Tibial nerve (tissue), 4 donors: ENCODE measurements around the gene HNRNPUL1. TPM values are rescaled to one million over a fixed set of nuclear protein-coding genes. Genes with fewer than 3 reads are reported as not detected.

ENCODE experiments used
- DNase-seq, 2 donors: peaks; one replicate each; pipeline ENCODE4 v3.0.0-alpha.2; 2019; ENCODE audit warnings: low spot score in 2 of 2
- H3K27ac ChIP-seq, 4 donors: fragments of 200-600 bp; sonication (generic) in 3 of 4; one replicate each; pipeline ENCODE4 v1.5.1; 2017 to 2019; ENCODE audit warnings: mild to moderate bottlenecking in 1 of 4
- H3K27me3 ChIP-seq, 2 donors: fragments of 200-600 bp; sonication (generic) in 1 of 2; one replicate each; pipeline versions ENCODE4 v1.5.1 to v1.6.0; 2017 to 2019
- H3K36me3 ChIP-seq, 3 donors: fragments of 200-600 bp; sonication (generic); one replicate each; pipeline ENCODE4 v1.5.1; 2018 to 2019
- H3K4me1 ChIP-seq, 4 donors: fragments of 200-600 bp; sonication (generic) in 3 of 4; one replicate each; pipeline ENCODE4 v1.5.1; 2017 to 2019
- H3K4me3 ChIP-seq, 4 donors: fragments of 200-600 bp; sonication (generic) in 3 of 4; one replicate each; pipeline ENCODE4 v1.5.1; 2017 to 2019; ENCODE audit warnings: mild to moderate bottlenecking in 1 of 4, moderate library complexity in 1 of 4
- H3K9me3 ChIP-seq, 4 donors: fragments of 200-600 bp; sonication (generic) in 3 of 4; one replicate each; pipeline ENCODE4 v1.5.1; 2017 to 2019
- EP300 ChIP-seq, 2 donors: sonication (generic); formaldehyde crosslinking; IDR thresholded peaks; one replicate each; pipeline ENCODE4 v1.6.1; 2017; ENCODE audit warnings: antibody characterized with exemption in 2 of 2, mild to moderate bottlenecking in 1 of 2
- POLR2A ChIP-seq, 2 donors: fragments of 450-650 bp; IDR thresholded peaks; one replicate each; pipeline ENCODE4 v1.6.1; 2017; ENCODE audit warnings: antibody characterized with exemption in 2 of 2, mild to moderate bottlenecking in 2 of 2, moderate library complexity in 2 of 2
- WGBS, 2 donors: methylation state at CpG; one replicate each; pipeline ENCODE4 v1.1.5; 2018; 5-methylcytosine and 5-hydroxymethylcytosine counted together
- total RNA-seq, 4 donors: library from RNA; depleted of rRNA; stranded (reverse); fragments of >200 nt; gene quantifications; one replicate each; pipeline ENCODE4 v1.1.0, GENCODE V29; 2016
- TF ChIP-seq, protein P1 (sequence below), 5 experiments: fragments of 200-600 bp in 3 of 5; fragments of 450-650 bp in 2 of 5; sonication (generic) in 3 of 5; IDR thresholded peaks; one replicate each; pipeline ENCODE4 v1.5.1; 2016 to 2019; ENCODE audit warnings: antibody characterized with exemption in 5 of 5, mild to moderate bottlenecking in 3 of 5, moderate library complexity in 2 of 5

Gene HNRNPUL1
- total RNA-seq, 4 donors from 2014 or later = 136 to 163 (median 146) TPM

DNA sequence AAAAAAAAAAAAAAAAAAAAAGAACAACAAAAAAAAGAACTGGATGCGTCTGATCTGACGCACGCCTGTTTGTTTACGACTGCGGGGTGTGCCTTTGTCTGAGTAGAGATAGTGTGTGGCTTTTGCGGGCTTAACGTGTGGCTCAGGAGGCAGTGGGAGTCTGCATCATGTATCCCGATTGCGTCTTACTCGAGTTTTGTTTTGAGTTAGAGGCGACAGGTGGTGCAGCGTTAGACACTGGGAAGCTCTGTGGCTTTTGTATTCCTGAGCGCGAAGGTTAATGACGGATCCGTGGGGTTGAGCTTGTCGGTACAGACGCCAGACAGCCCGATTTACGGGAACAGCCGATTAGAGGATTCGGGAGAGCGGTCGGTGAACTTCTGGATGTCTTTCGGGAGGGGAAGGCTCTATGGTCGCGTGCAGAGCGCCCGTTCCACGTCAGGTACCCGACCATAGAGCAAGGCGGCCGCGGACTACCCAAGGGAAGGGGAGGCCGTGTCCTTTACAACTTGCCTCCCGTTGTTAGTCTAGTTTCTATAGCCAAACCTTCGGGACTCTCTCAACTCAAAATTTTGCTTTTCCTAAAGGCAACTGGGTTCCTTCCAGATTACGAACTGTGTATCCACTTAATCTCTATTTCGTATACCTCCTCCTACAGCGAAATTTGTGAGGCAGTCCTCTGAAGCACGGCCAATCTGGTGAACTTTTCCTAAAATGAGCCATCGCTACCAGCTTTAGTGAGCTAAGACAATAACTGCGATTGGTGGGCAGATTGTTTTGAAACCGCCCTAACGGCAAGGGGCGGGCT, 926 bp upstream of the HNRNPUL1 start:
- DNase-seq = peak; percentile 53 to 68
- Histone ChIP-seq H3K4me1 (peaks cover 0 to 38% (median 22%) of the 10 kb centered on the region in 4 donors), H3K9me3 (no peaks in the 10 kb centered on the region), H3K36me3 (peaks cover 0 to 31% (median under 1%) of the 10 kb centered on the region in 3 donors), H3K27ac (peak overlapping the region; percentile 94 to 100 (median 98)), H3K27me3 (no peaks in the 10 kb centered on the region), H3K4me3 (peak overlapping the region; percentile 63 to 70 (median 68))
- peak; percentile 96 to 97 for TF ChIP-seq POLR2A (IDR thresholded peaks at IDR 0.05)
- TF ChIP-seq, protein P1, sequence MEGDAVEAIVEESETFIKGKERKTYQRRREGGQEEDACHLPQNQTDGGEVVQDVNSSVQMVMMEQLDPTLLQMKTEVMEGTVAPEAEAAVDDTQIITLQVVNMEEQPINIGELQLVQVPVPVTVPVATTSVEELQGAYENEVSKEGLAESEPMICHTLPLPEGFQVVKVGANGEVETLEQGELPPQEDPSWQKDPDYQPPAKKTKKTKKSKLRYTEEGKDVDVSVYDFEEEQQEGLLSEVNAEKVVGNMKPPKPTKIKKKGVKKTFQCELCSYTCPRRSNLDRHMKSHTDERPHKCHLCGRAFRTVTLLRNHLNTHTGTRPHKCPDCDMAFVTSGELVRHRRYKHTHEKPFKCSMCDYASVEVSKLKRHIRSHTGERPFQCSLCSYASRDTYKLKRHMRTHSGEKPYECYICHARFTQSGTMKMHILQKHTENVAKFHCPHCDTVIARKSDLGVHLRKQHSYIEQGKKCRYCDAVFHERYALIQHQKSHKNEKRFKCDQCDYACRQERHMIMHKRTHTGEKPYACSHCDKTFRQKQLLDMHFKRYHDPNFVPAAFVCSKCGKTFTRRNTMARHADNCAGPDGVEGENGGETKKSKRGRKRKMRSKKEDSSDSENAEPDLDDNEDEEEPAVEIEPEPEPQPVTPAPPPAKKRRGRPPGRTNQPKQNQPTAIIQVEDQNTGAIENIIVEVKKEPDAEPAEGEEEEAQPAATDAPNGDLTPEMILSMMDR (IDR thresholded peaks at IDR 0.05) = no peak
- peak; percentile 36 to 98 for TF ChIP-seq EP300 (IDR thresholded peaks at IDR 0.05)
- 0% methylated on average over 34 to 46 of the region's 46 CpGs for WGBS, 2 donors

DNA sequence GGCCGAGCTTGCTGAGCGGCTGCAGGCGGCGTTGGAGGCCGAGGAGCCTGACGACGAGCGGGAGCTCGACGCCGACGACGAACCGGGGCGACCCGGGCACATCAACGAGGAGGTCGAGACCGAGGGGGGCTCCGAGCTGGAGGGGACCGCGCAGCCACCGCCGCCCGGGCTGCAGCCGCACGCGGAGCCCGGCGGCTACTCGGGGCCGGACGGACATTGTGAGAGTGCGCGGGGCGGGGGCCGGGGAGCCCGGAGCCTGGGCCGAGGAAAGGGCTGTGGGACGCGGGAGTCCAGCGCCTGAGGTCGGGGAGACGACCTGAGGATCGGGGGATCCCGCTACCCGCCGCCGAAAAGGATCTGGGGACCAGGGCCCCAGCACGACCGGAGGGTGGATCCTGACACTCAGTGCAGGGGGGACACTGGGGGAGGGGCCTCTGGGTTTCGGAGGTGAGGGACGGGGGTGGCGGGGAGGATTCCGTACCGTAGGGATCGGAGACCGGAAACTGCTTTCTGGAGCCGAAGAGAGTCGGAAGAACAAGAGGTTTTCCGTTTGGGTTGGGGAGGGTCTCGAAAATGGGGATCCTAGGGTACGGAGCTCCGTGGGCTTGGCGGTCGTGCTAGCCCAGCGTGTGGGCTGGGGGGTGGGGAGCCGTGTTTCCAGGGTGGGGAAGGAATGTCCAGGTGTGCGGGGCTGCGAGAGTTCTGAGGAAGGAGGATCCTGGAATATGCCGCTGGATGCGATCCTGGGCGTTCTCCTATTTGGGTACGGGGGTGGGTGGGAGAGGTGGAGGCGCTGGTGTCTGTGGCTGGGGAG, 616 bp downstream of the HNRNPUL1 start:
- DNase-seq = peak in 1 of 2 donors; percentile 20
- WGBS, 2 donors = 0% methylated on average over 45 to 54 of the region's 75 CpGs

DNA sequence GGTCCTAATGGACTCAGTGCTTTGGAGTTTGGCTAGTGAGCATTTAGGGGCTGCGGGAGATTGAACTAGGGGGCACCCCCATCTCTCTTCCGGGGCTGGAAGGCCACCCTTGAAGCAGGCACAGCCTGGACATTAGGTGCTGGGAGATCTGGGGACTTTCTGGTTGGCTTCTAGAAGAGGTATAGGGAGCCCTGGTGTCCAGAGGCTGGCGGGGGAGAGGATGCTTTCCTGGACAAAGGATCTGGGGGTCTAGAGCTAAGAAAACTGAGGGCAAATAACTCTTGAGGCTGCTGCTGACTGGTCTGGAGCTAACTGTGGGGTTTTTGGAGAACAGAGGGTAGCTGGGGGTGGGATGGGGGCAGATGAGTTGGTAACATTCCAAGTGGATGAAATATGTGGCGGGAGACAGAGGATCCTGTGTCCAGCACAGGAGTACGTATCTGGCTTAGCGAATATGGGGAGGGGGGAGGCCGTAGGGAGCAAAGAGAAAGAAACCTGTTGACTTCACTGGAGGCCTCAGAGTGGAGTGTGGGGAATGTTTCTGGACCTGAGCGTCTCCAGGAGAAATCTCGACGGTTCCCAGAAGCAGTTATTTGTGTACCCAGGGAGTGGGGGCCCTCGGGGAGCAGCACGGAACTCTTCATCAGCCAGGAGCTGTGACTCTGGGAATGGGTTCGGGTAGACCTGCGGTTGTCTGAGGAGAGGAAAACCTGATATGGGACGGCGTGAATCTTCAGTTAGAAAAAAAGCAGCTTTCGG, 1.4 kb downstream of the HNRNPUL1 start:
- H3K36me3 ChIP-seq = peaks cover 0 to 31% (median 17%) of the 10 kb centered on the region in 3 donors

More for the DNA sequence above, 616 bp downstream of the HNRNPUL1 start:
- H3K27me3 ChIP-seq = no peaks in the 10 kb centered on the region
- peak overlapping the region; percentile 99 to 100 (median 99) for H3K27ac ChIP-seq
- peaks cover 0 to 31% (median 9%) of the 10 kb centered on the region in 3 donors for H3K36me3 ChIP-seq
- no peaks in the 10 kb centered on the region for H3K9me3 ChIP-seq
- H3K4me3 ChIP-seq = peak overlapping the region; percentile 85 to 99 (median 92)
- peaks cover 0 to 38% (median 22%) of the 10 kb centered on the region in 4 donors for H3K4me1 ChIP-seq
- TF ChIP-seq, protein P1 (IDR thresholded peaks at IDR 0.05) = peak in 1 of 5 experiments; percentile 19
- TF ChIP-seq EP300 (IDR thresholded peaks at IDR 0.05) = no peak

DNA sequence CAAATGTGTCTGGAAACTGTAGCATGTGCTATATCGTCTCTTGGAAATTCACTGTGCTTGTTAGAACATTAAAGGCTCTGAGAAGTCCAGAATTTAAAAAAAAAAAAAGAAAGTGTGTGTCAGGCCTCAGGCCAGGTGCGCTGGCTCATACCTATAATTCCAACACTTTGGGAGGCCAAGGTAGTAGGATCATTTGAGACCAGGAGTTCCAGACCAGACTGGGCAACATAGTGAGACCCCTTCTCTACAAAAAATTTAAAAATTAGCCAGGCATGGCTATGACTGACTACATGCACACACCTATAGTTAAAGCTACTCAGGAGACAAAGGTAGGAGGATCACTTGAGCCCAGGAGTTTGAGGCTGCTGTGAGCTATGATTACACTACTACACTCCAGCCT, 4.9 kb downstream of the HNRNPUL1 start:
- no peak overlapping the region for H3K4me3 ChIP-seq
- H3K36me3 ChIP-seq = peaks cover 0 to 66% (median 52%) of the 10 kb centered on the region in 3 donors
- 91 to 93% methylated on average over 2 of the region's 2 CpGs for WGBS, 2 donors
- DNase-seq = no peak
- H3K4me1 ChIP-seq = peaks cover 0 to 29% (median 22%) of the 10 kb centered on the region in 4 donors
- no peaks in the 10 kb centered on the region for H3K9me3 ChIP-seq
- no peaks in the 10 kb centered on the region for H3K27me3 ChIP-seq
- no peak overlapping the region for H3K27ac ChIP-seq
- TF ChIP-seq EP300 (IDR thresholded peaks at IDR 0.05) = no peak
- TF ChIP-seq, protein P1 (IDR thresholded peaks at IDR 0.05) = no peak
- TF ChIP-seq POLR2A (IDR thresholded peaks at IDR 0.05) = no peak

More for the DNA sequence above, 1.4 kb downstream of the HNRNPUL1 start:
- no peak for DNase-seq
- TF ChIP-seq, protein P1 (IDR thresholded peaks at IDR 0.05) = no peak
- TF ChIP-seq POLR2A (IDR thresholded peaks at IDR 0.05) = no peak
- TF ChIP-seq EP300 (IDR thresholded peaks at IDR 0.05) = no peak
- no peaks in the 10 kb centered on the region for H3K27me3 ChIP-seq
- H3K27ac ChIP-seq = peak overlapping the region; percentile 99 to 100 (median 99)
- no peaks in the 10 kb centered on the region for H3K9me3 ChIP-seq
- H3K4me3 ChIP-seq = peak overlapping the region; percentile 85 to 99 (median 92)
- WGBS, 2 donors = 10 to 14% methylated on average over 17 of the region's 17 CpGs
- H3K4me1 ChIP-seq = peaks cover 0 to 38% (median 22%) of the 10 kb centered on the region in 4 donors
